Measurements from ENCODE around the gene VANGL1. TPM values are rescaled to one million over a fixed set of nuclear protein-coding genes. Genes with fewer than 3 reads are reported as not detected.

Gene VANGL1
- total and polyA plus RNA-seq, 4 experiments from 2014 or later, result 1.5 to 2.3 (median 1.7) TPM

DNA sequence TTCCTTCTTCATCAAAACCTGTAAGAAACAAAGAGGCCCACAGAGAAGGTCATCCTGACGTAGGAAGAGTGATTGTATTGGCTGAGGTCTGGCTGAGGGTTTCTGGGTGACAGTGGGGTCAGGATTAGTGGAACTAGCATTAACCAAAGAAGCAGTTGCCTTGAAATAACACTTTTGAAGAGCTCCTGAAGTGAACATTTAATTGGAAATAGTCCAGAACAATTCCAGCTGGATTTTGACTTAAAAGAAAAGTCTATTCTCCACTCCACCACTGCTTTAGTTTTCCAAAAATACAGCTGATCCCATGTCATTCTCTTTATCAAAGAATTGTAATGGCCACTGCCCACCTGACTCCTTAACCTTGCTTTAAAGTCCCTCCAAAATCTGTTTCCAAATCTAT lies 99.0 kb downstream of the VANGL1 start:
- POLR2A ChIA-PET (ENCODE audit: partially characterized antibody), result no interaction called here
- H3K9me3 Mint-ChIP-seq, result no peaks in the 10 kb centered on the region
- H3K27me3 Mint-ChIP-seq, result peaks cover 4 to 5% of the 10 kb centered on the region in 2 donors
- H3K4me1 ChIP-seq (ENCODE audit: insufficient read depth, low read length), result no peaks in the 10 kb centered on the region
- DNase-seq, result no peak
- CTCF ChIA-PET (ENCODE audit: partially characterized antibody), result interaction anchor here (0.9 kb wide), 1 partner anchor 9 kb away, joined by 3 read pairs; no protein-coding TSS in a partner anchor
- no peaks in the 10 kb centered on the region for H3K9me3 ChIP-seq (ENCODE audit: control insufficient read depth in 1 of 2, low read length in 2 of 2)
- no peaks in the 10 kb centered on the region for H3K4me1 Mint-ChIP-seq
- no peak overlapping the region for H3K27ac ChIP-seq (ENCODE audit: low read depth, low read length)
- H3K27ac Mint-ChIP-seq, result peak overlapping the region in 1 of 7 donors; percentile 28
- H3K36me3 ChIP-seq (ENCODE audit: insufficient read depth, low read length), result no peaks in the 10 kb centered on the region
- H3K36me3 Mint-ChIP-seq, result no peaks in the 10 kb centered on the region
- no peaks in the 10 kb centered on the region for H3K27me3 ChIP-seq (ENCODE audit: insufficient read depth, low read length)
- intact Hi-C loops (cut with micrococcal nuclease), result no loop called here
- no peak overlapping the region for H3K4me3 Mint-ChIP-seq
- H3K4me3 ChIP-seq (ENCODE audit: low read length in 2 of 2), result no peak overlapping the region

DNA sequence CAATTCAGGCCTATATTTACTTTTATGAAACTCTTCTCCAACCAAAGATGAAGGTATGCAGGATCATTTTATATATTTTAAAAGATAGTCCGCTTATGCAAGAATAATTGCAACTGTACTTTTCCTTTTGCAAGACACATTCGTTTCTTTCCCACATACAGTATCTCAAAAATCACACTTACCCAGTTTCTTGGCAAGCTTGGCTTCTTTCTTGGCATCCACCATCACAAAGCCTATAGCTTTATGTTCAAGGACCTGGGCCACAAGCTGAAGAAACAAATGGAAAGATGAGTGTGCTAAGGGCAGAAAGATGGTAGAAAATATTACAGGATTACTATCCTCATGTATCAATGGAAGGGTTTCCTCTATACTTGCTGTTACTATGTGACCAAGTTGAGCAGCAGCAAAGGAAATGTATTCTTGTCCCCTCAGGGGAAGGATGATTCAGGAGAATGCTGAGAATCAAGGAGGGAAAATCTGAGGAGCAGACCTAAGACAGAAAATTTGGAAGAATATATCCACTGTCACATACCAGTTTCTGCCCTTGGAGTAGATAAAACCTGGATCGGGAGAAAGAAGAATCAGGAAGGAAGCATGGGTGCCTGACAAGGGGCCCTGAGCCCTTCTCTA lies 103.0 kb downstream of the VANGL1 start:
- DNase-seq, result no peak
- intact Hi-C loops (cut with micrococcal nuclease), result no loop called here
- Histone ChIP-seq H3K9me3 (ENCODE audit: control insufficient read depth in 1 of 2, low read length in 2 of 2) (no peaks in the 10 kb centered on the region), H3K4me1 (ENCODE audit: insufficient read depth, low read length) (no peaks in the 10 kb centered on the region), H3K27ac (ENCODE audit: low read depth, low read length) (no peak overlapping the region), H3K27me3 (ENCODE audit: insufficient read depth, low read length) (no peaks in the 10 kb centered on the region), H3K36me3 (ENCODE audit: insufficient read depth, low read length) (no peaks in the 10 kb centered on the region), H3K4me3 (ENCODE audit: low read length in 2 of 2) (no peak overlapping the region)
- no peaks in the 10 kb centered on the region for H3K4me1 Mint-ChIP-seq
- no peak overlapping the region for H3K27ac Mint-ChIP-seq
- H3K36me3 Mint-ChIP-seq, result no peaks in the 10 kb centered on the region
- ChIA-PET CTCF (ENCODE audit: partially characterized antibody) (interaction anchor here (1.1 kb wide), 1 partner anchor 38 kb away, joined by 3 read pairs; no protein-coding TSS in a partner anchor), POLR2A (ENCODE audit: partially characterized antibody) (no interaction called here)
- peaks cover 7 to 8% of the 10 kb centered on the region in 2 donors for H3K27me3 Mint-ChIP-seq
- no peaks in the 10 kb centered on the region for H3K9me3 Mint-ChIP-seq
- H3K4me3 Mint-ChIP-seq, result no peak overlapping the region

DNA sequence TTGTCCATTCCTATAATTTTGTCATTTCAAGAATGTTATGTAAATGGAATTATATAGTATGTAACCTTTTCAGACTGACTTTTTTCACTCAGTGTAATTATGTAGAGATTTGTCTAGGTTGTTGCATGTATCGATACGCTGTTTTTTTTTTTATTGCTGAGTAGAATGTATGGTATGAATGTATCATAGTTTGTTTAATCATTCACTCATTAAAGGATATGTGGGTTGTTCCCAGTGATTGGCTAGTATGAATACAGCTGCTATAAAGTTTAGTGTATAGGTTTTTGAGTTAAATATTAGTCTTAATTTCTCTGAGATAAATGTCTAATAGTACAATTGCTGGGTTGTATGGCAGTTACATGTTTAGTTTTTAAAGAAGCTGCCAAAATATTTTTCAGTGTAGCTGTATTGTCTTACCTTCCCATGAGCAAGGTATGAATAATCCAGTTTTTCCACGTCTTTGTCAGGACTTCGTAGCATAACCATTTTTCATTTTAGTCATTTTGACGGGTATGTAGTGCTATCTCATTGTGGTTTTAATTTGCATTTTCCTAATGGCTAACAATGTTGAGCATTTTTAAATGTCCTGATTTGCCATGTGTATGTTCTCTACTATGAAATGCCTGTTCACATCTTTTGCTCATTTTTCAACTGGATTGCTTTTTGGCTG lies 104.4 kb downstream of the VANGL1 start:
- H3K4me1 ChIP-seq (ENCODE audit: insufficient read depth, low read length), result no peaks in the 10 kb centered on the region
- no peak overlapping the region for H3K27ac ChIP-seq (ENCODE audit: low read depth, low read length)
- H3K27me3 Mint-ChIP-seq, result peaks cover 5 to 12% of the 10 kb centered on the region in 2 donors
- H3K9me3 Mint-ChIP-seq, result no peaks in the 10 kb centered on the region
- no peak overlapping the region for H3K4me3 Mint-ChIP-seq
- no peak overlapping the region for H3K4me3 ChIP-seq (ENCODE audit: low read length in 2 of 2)
- H3K36me3 ChIP-seq (ENCODE audit: insufficient read depth, low read length), result no peaks in the 10 kb centered on the region
- no peaks in the 10 kb centered on the region for H3K4me1 Mint-ChIP-seq
- ChIA-PET CTCF (ENCODE audit: partially characterized antibody) (no interaction called here), POLR2A (ENCODE audit: partially characterized antibody) (no interaction called here)
- DNase-seq, result no peak
- no peaks in the 10 kb centered on the region for H3K27me3 ChIP-seq (ENCODE audit: insufficient read depth, low read length)
- intact Hi-C loops (cut with micrococcal nuclease), result no loop called here
- H3K9me3 ChIP-seq (ENCODE audit: control insufficient read depth in 1 of 2, low read length in 2 of 2), result no peaks in the 10 kb centered on the region
- no peak overlapping the region for H3K27ac Mint-ChIP-seq
- H3K36me3 Mint-ChIP-seq, result no peaks in the 10 kb centered on the region

Other genes with a start within 250 kb of the VANGL1 start
- gene CASQ2, start 126.7 kb downstream of the VANGL1 start, total RNA-seq, result not detected
- not detected for gene CASQ2, start 126.7 kb downstream of the VANGL1 start, polyA plus RNA-seq
- not detected for gene NHLH2, start 199.2 kb downstream of the VANGL1 start, total RNA-seq
- not detected for gene NHLH2, start 199.2 kb downstream of the VANGL1 start, polyA plus RNA-seq

Data from CD4-positive, alpha-beta memory T cell (primary cell).